ENCODE measurements around the gene PLPPR1. TPM values are rescaled to one million over a fixed set of nuclear protein-coding genes. Genes with fewer than 3 reads are reported as not detected.
"Not testable (repeated sequence)": the region's sequence is repeated elsewhere in the genome, so short reads cannot be mapped to it uniquely, and the experiment has no call there.

The PLPPR1 gene
- polyA plus RNA-seq, 3 donors, result 16.0 to 19.3 (median 18.3) TPM

DNA sequence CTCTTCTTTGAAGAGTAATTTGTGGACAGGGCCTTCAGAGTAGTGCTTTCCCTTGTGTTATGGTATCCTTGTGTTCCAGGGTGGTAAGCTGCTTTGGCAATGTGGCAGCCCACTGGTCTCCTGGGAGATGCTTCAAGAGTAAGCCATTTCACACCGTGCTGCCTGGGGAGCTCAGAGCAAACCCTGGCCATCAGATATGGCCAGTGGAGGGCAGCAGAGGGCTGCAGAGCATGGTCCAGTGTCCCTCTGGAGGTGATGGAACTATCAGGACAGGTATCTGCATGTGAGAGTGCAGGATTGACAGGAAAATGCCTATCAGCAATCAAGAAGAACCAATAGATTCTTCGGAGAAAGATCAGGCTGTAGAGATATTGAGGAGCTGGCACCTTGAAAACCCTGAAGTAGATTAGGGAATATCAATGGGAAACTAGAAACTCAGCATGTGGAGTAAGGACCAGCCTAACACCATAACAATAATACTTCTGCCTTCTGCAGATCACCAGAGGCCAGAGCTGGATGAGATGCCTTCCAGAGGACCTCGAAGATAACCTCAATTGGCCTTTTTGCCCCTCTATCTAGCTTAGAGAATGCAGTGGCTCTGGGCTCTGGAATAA, 90.8 kb downstream of the PLPPR1 start:
- DNase-seq, result peak; percentile 34

DNA sequence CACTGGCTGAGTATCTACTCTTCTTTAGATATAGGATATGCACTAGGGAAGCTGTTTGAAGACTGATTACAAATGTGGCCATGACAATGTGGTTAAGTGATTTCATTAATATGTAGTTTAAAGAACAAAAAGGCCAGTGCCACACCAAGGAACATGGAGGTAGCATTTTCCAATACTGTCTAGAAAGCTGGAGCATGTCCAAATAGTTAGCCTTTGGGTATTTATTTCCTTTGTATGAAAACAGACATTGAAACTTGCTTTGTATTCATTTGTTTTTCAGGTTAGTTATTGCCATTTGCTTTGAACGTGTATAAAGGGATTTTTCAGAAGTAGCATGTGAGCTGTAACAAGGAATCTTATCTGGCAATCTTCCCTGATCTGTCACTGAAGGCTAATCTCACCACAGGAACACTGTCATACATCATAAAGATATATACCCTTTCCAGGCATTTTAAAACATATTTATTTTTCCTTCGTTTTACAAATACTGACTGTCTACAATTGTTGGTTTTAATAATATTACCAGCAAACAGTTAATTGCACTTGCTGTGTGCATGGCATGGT, 93.4 kb downstream of the PLPPR1 start:
- no peak for DNase-seq

DNA sequence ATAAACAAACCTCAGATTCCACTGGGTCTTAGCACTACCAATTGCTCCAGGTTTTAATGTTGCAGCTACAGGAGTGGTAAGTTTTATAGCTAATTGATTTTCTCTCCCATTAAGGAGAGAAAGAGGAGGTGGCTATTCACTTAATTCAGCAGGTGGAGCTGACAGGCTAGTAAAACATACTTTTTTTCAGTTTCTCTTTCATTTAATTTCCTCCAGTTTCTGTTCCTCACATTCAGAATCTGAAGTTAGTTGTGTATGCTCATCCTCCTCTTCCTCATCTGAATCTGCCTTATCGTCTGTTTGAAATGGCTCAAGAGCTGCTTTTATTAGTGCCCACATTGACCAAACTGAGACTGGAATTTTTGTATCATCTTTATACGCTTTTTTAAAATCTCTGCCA, 98.0 kb downstream of the PLPPR1 start:
- DNase-seq, result no peak

DNA sequence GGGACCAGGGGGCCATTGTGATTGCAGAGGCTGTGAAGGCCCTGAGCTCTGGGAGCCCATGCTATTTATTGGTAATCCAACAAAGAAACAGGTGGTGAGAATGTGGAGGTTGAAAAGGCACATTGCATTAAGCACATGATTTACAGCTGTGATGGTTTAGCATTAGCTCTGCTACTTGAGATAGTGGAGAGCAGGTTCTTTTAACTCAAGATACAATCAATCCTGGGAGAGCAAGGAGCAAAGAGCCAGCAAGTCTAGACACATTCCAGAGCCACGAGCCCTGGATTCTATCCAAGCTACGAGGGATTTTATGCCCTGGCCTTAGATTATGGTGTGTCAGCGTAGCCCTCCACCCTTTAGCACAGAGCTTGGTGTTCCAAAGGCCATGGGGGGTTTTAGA, 98.8 kb downstream of the PLPPR1 start:
- not testable (repeated sequence) for DNase-seq

DNA sequence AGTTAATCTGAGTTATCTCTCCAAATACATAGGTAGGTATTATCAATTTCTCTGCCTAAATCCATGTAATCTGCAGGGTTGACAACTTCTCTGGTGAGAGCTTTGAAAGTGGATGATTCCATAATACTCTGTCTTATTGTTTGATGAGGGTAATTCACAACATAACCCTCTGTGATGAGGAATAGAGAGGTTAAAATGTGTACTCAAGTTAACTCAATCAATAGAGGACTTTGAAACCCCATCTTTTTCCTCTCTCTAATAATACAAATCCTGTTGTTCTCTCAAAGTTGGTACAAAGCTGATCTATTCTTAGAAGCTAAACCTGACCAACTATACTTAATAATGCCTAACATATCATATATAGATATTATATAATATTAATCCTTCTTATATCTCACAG, 100.1 kb downstream of the PLPPR1 start:
- DNase-seq, result no peak

DNA sequence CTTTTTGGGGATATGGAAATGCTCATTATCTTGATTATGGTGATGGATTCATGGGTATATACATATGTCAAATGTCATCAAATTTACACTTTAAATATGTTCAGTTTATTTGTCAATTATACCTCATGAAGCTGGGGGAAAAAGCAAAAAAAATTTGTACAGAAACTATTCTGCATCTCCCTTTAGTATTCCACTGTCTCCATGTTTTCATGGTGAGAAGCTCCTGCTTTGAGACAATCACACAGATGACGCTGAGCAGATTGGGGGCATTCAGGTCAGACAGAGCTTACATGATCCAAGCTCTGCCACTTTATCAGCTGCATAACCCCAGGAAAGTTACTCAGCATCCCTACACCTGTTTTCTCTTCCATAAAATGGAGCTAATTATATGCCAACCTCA, 101.5 kb downstream of the PLPPR1 start:
- DNase-seq, result no peak

DNA sequence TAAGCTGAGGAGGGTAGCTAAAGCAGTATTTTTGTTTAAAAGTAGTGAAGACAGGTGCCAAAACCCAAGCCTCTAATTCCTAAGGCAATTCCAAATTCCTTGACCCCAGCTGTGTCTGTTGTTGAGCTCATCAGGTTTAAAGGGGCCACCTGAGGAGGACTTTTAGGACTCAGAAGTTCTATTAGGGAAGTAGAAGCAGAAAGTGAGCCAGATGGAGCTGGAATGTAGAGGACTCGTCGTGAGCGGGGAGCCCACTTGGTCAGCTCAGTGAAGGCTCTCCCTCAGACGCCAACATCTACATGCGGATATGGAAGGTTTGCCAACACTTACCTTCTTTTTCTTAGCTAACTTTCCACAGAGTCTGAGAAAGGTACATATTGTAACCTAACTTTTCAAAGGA, 102.8 kb downstream of the PLPPR1 start:
- no peak for DNase-seq

DNA sequence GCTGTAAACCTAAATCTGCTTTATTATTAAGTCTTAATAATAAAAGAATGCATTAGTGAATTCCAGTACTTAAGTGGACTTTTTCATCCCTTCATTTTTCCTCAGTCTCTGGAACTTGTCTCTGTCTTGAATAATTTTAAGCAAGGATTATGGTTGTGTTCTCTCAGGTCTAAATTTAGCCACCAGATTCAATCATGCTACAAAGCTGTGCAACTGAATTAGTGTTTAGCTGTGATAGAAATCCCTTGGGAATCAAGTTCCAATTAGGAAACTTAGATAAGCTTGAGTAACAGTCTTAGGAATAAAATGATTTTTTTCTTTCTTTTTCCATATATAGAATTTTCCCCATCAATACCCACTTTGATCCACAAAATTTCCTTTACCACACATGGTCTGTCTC, 104.3 kb downstream of the PLPPR1 start:
- DNase-seq, result no peak

DNA sequence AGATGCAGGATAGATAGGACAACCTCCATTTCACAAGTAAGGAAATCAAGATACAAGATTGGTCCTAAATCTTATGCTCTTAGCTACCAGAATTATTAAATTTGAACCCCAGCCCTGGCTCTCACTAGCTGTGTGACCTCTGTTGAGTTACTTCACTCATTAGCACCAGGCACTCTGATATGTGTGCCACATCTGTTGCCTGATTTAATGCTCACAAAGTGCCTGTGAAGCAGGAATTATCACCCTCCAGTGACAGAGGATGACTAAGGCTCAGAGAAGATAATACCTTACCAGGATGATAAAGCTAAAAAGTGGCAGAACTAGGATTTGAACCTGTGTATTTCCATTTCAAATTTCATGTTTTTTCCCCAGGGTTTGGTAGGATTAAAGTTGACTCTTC, 110.0 kb downstream of the PLPPR1 start:
- DNase-seq, result no peak

DNA sequence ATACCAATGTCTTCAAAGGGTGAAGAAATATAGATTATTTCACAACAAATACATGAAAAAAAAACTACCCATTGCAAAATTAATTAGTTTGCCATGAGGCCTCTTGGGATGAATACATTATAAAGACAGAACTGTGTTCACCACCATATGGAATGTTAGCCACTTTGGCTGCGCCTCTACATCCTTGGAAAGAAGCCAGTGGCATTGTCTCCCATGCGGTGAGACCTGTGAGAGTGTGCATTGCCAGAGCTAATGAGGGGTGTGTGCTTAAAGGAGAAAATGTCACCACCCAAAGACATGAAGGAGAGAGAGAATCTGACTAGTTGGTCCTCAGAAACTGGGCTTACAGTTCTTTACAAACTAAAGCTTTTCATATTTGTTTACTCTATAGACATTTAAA, 110.6 kb downstream of the PLPPR1 start:
- no peak for DNase-seq

DNA sequence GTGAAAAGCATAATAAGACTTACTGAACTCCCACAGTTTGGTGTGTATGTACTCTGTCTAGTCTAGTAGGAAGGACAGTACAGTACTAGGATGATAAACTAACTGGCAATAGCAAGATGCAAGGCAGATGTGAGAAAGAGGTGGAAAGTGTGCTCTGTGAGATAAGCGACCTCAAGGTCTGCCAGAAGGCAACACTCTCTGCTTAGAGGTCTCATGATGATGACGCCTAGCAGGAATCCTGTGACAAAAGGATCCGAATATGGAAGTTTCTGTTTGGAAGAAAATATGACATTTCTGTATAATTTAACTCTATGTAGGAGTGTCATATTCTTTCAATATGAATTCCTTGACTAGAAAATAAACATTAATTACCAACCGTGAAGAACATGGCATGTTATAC, 112.2 kb downstream of the PLPPR1 start:
- no peak for DNase-seq

DNA sequence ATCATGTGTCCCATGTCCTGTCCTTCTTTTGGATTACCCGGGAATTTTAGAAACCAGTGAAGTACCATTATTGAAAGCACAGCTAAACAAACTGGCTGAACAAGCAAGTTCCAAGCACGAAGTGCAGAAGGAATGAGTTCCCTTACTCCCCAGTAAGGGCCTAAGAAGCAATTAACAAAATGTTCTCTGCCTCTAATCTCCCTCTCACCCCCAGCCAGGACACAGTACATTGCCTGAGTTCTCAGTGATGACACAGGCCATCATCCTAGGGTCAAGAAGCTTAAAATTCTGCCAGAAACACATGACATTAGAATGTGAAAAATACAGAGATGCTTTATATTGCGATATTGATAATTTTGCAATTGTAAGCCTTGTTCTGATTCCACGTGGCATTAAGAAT, 118.0 kb downstream of the PLPPR1 start:
- DNase-seq, result no peak

DNA sequence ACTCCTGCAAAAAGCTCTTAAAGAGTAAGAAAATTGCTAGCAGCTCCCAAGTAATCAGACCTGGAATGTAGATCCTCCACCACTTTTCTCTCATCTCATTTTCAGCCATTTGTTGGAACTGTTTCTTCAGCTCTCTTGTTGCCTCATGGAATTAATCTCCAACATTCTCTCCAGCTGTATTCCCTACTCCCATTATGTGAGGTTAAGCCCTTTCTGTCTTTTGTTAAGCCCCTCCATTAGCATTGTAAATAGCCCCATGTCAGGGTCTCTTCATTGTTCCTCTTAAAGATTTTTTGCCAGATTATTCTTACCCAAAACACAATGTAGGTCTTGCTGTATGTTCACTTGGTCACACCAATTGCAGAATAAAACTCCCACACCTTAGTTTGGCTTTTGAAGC, 119.8 kb downstream of the PLPPR1 start:
- DNase-seq, result no peak

DNA sequence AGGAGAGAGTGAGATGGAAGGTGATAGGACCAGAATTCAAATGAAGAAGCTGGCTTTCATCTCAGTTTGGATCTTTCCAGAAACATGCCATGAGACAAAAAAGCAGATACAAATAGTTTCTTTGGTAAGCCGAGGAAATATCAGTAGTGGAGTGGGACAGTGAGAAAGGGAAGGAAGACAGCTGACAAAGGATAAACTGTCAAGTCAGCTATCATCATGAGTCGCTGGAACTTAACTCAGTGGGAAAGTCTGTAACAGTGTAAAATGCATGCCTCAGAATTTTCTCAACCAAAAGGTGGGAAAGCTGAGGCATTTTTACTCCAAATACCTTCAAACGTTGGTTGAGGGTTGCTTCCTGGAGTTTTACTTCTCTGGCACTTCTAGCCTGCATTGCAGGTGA, 129.8 kb downstream of the PLPPR1 start:
- DNase-seq, result no peak

DNA sequence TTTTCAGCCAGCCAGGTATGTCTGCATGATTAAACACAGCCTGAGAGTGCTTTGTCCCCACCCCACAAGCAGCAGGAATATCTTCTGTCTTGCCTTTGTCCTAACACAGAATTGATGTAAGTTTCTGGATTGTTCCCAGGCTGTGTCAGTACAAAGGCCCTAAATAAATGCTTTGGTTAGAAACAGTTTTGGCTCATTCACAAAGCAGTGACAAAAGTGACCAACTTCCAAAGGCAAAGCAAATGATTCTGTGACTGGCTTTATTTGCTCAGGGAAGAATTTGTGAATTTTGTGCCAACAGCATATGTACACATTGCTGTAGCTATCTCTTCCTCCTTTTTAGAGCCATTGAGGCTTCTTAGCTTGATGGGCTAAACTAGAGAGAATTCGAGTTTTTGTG, 133.7 kb downstream of the PLPPR1 start:
- DNase-seq, result no peak

DNA sequence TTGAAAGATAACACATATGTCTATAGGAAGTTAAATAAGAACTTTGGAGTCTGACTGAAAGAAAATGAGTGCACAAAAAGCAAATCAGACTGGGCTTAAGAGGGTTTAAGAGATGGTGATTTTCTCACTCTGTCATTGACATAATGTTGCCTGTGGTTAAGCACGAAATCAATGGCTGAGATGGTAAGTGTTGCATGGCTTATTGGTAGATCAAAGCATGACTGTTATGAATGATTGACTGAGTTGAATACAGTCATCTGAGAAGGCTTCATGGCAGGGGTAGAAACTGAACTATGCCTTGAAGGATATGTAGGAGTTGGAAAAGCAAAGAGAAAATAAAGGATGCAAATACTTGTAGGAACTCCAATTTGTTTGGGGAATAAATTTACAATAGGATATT, 136.6 kb downstream of the PLPPR1 start:
- DNase-seq, result no peak

DNA sequence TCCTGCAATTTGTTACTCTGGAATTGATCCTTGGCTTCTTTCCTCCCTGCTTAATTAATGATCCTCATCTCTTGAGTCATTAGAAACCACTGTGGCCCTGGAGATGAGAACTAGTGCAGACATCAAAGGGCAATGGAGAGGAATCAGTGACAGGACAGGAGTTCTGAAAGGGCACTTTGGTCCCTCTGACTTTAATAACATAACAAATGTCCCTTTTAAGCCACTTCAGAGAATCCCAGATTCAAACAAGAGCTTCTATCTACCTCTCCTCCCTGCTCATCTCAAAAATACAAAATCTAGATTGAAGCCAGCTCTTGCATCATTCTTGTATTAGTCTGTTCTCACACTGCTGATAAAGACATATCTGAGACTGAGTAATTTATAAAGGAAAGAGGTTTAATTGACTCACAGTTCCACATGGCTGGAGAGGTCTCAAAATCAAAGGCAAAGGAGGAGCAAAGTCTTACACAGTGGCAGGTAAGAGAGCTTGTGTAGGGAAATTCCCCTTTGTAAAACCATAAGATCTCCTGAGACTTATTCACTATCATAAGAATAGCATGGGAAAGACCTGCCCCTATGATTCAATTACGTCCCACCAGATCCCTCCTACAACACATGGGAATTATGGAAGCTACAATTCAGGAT, 139.1 kb downstream of the PLPPR1 start:
- peak; percentile 0 for DNase-seq

DNA sequence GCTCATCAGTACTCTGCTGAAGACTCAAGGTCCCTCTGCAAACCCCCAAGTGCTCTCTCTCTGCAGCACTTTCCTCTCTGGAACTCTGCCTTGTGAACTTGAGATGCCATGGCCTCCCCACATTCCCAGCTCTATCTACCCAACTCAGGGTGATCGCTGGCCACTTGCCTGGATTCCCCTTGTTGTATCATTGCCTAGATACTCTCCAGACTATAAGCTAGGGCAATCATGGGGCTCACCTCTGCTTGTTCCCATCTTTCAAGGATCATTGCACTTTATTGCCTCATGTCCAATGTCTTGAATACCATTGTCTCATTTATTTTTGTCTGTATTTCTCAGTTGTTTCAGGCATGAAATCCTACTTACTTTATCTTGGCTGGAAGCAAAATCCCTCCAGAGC, 144.1 kb downstream of the PLPPR1 start:
- DNase-seq, result peak; percentile 9

DNA sequence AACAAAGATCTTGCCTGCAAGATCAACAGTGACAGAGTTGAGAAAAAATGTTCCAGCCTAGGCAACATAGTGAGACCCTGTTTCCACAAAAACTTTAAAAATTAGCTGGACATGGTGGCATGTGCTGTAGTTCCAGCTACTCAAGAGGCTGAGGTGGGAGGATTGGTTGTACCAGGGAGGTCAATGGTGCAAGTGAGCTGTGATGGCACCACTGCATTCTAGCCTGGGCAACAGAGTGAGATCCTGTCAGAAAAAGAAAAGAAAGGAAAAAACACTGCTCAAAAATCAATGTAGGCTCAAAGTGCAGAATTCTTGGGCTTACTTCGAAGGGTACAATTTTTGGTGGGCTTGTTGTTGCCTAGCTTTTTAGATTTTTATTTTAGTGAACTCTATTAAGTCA, 145.4 kb downstream of the PLPPR1 start:
- no peak for DNase-seq

DNA sequence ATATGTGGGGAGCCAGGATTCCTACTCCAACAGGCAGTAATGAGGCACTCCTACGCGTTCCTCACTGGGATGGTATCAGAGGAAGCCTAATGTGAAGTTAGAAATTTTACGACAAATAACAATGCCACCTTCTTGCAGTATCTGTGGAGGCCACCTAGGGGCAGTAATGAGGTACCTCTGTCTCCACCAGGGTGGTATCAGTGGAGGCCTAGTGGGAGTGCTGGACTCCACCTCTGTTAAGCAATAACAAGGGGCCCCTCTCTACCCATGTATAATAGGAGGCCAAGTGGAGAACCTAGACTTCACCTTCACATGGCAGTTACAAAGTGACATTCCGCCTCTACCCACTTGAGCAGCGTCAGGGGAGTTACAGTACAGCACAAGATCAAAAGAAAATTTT, 147.9 kb downstream of the PLPPR1 start:
- DNase-seq, result no peak

DNA sequence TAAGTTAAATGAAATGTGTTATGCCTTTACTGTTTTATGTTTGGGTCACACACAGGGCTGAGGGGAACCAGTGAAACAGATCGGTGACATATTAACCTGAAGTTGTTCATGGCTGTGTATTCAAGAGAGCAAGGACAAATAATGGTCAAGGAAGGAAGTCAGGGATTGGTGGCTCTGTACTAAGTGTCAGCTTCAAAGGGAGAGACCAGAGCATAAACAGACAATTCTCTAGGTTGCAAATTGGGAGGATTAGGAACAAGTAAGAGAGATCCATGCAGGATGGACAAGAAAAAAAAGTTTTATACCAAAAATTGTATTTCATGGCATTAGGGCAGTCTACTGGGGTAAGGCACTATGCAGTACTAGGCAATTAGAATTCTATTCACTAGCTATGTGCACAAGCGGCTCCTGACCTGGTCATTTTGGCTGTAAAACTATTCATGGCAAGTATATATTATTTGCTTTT, 156.3 kb downstream of the PLPPR1 start:
- DNase-seq, result peak; percentile 28

DNA sequence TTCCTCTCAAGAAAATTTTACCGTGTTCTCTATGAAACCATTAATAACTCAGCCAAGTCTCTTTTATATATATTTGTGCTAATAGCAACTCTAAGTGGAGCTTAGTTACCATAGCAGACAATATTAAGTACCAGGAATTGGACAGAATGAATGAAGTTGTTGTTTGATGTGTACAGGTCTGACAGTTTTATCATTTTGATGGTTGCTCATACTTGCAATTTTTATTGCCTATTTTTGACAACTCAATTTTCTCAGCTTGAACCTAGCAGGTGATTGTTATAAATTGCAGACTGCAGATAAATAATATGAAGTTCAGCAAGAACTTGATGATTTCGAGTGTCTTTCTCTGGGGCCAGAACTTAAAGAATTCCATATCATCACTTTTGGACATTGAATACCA, 163.2 kb downstream of the PLPPR1 start:
- DNase-seq, result no peak

DNA sequence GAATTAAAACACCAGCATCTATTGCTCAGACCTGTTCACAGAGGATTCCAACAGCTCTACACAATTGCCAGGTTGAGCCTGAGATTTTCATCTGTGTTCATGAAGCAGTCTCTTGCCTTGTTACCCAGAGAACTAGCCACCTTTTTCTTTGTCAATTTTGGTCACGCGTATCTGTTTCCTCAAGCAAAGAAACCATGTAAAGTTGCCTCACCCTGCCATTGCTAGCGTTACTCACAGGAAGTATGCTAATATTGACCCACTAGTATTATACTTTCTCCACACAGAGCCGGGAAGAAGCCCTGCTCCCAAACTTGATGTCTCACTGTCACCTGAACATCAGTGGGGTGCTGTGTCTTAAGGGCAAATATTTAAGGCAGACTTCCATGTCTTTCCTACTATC, 168.5 kb downstream of the PLPPR1 start:
- no peak for DNase-seq

DNA sequence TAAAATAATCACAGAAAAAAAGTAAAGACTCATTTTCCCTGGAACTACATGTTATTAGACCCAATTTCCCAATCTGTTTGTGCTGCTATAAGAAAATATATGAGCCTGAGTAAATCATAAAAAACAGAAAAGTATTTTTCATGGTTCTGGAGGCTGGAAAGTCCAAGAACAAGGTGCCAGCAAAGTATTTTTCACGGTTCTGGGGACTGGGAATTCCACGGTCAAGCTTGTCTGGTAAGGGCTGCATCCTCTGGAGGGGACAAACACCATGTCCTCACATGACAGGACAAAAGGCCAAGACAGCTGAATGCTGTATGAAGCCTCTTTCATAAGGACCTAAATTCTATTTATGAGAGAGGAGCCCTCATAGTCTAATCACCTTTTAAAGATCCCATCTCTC, 172.3 kb downstream of the PLPPR1 start:
- no peak for DNase-seq
